ENCODE data around the gene FCHSD2. TPM values are rescaled to one million over a fixed set of nuclear protein-coding genes. Genes with fewer than 3 reads are reported as not detected.
A peak's percentile ranks its signal among the peaks of the same experiment; 100 is the strongest.

The FCHSD2 gene
- total and polyA plus RNA-seq, 2 experiments from 2014 or later: 9.1 to 19.8 TPM

GRCh38 chr11:72831521-72832300 is 310.4 kb downstream of the FCHSD2 start:
- no peaks in the 10 kb centered on the region for H3K4me1 ChIP-seq (ENCODE audit: insufficient read depth)
- H3K27me3 ChIP-seq (replicated peaks; ENCODE audit: insufficient read depth): no peaks in the 10 kb centered on the region
- TF ChIP-seq EZH2phosphoT487 (IDR thresholded peaks at IDR 0.05; ENCODE audit: insufficient read depth, low read depth) (no peak), EZH2 (IDR thresholded peaks at IDR 0.05; ENCODE audit: insufficient read depth, poor library complexity, severe bottlenecking) (no peak)
- H3K36me3 ChIP-seq (ENCODE audit: low read depth): peaks cover under 1% of the 10 kb centered on the region; the same call in 1 of the 2 replicates
- H3F3A ChIP-seq (ENCODE audit: insufficient read depth): no peaks in the 10 kb centered on the region
- no peak overlapping the region for H3K4me2 ChIP-seq (ENCODE audit: unreplicated experiment)
- no peak overlapping the region for H3K27ac ChIP-seq
- peak; percentile 89 for DNase-seq
- H3K9me2 ChIP-seq (ENCODE audit: insufficient read depth): no peaks in the 10 kb centered on the region
- H3K9me3 ChIP-seq (ENCODE audit: low read depth): no peaks in the 10 kb centered on the region
- no peak overlapping the region for H3K4me3 ChIP-seq
- H3K9ac ChIP-seq: no peak overlapping the region
- H4K20me1 ChIP-seq (ENCODE audit: insufficient read depth): no peaks in the 10 kb centered on the region
- in situ Hi-C loops (cut with MboI): loop anchor here (10.0 to 25.0 kb wide), 2 partner anchors 343 to 456 kb away; no protein-coding TSS in a partner anchor
- H2AFZ ChIP-seq: no peak overlapping the region
- H3K79me2 ChIP-seq (ENCODE audit: insufficient read depth): no peaks in the 10 kb centered on the region
- 41 to 44% methylated on average over 13 of the region's 13 CpGs for WGBS, 2 experiments (ENCODE audit: low coverage in 1 of 2, low lambda C conversion rate in 2 of 2, missing lambda C conversion rate in 2 of 2)

- Histone ChIP-seq H3K9ac (no peak overlapping the region), H3K9me2 (ENCODE audit: insufficient read depth) (no peaks in the 10 kb centered on the region), H3K27ac (no peak overlapping the region), H3K79me2 (ENCODE audit: insufficient read depth) (no peaks in the 10 kb centered on the region), H3K9me3 (ENCODE audit: low read depth) (no peaks in the 10 kb centered on the region), H2AFZ (no peak overlapping the region), H3K36me3 (ENCODE audit: low read depth) (no peaks in the 10 kb centered on the region), H3K4me1 (ENCODE audit: insufficient read depth) (no peaks in the 10 kb centered on the region), H3F3A (ENCODE audit: insufficient read depth) (no peaks in the 10 kb centered on the region), H3K4me2 (ENCODE audit: unreplicated experiment) (no peak overlapping the region), H4K20me1 (ENCODE audit: insufficient read depth) (no peaks in the 10 kb centered on the region), H3K4me3 (no peak overlapping the region), H3K27me3 (replicated peaks; ENCODE audit: insufficient read depth) (no peaks in the 10 kb centered on the region)
- no peak for DNase-seq
- WGBS, 2 experiments (ENCODE audit: low coverage in 1 of 2, low lambda C conversion rate in 2 of 2, missing lambda C conversion rate in 2 of 2): 90 to 95% methylated on average over 5 of the region's 5 CpGs
- in situ Hi-C loops (cut with MboI): loop anchor here (10.0 to 25.0 kb wide), 2 partner anchors 345 to 457 kb away; no protein-coding TSS in a partner anchor
- TF ChIP-seq EZH2phosphoT487 (IDR thresholded peaks at IDR 0.05; ENCODE audit: insufficient read depth, low read depth): no peak
- TF ChIP-seq EZH2 (IDR thresholded peaks at IDR 0.05; ENCODE audit: insufficient read depth, poor library complexity, severe bottlenecking): no peak
Measured at GRCh38 chr11:72829884-72830533, 312.1 kb downstream of the FCHSD2 start.

GRCh38 chr11:72829178-72829577 is 312.9 kb downstream of the FCHSD2 start:
- Histone ChIP-seq H3K36me3 (ENCODE audit: low read depth) (no peaks in the 10 kb centered on the region), H3K4me1 (ENCODE audit: insufficient read depth) (no peaks in the 10 kb centered on the region), H2AFZ (no peak overlapping the region), H4K20me1 (ENCODE audit: insufficient read depth) (no peaks in the 10 kb centered on the region), H3K27ac (no peak overlapping the region), H3K4me3 (no peak overlapping the region), H3K27me3 (replicated peaks; ENCODE audit: insufficient read depth) (no peaks in the 10 kb centered on the region), H3F3A (ENCODE audit: insufficient read depth) (no peaks in the 10 kb centered on the region), H3K9me3 (ENCODE audit: low read depth) (no peaks in the 10 kb centered on the region), H3K9me2 (ENCODE audit: insufficient read depth) (no peaks in the 10 kb centered on the region), H3K4me2 (ENCODE audit: unreplicated experiment) (no peak overlapping the region), H3K79me2 (ENCODE audit: insufficient read depth) (no peaks in the 10 kb centered on the region), H3K9ac (no peak overlapping the region)
- in situ Hi-C loops (cut with MboI): loop anchor here (25.0 kb wide), 1 partner anchor 458 kb away; no protein-coding TSS in a partner anchor
- no peak for TF ChIP-seq EZH2 (IDR thresholded peaks at IDR 0.05; ENCODE audit: insufficient read depth, poor library complexity, severe bottlenecking)
- WGBS, 2 experiments (ENCODE audit: low coverage in 1 of 2, low lambda C conversion rate in 2 of 2, missing lambda C conversion rate in 2 of 2): 92 to 94% methylated on average over 13 of the region's 13 CpGs
- no peak for DNase-seq

- no peaks in the 10 kb centered on the region for H3K36me3 ChIP-seq (ENCODE audit: low read depth)
- no peak overlapping the region for H3K27ac ChIP-seq
- H3K27me3 ChIP-seq (replicated peaks; ENCODE audit: insufficient read depth): no peaks in the 10 kb centered on the region
- H3K79me2 ChIP-seq (ENCODE audit: insufficient read depth): no peaks in the 10 kb centered on the region
- DNase-seq: no peak
- no peaks in the 10 kb centered on the region for H3K9me2 ChIP-seq (ENCODE audit: insufficient read depth)
- H3K4me1 ChIP-seq (ENCODE audit: insufficient read depth): no peaks in the 10 kb centered on the region
- H3K9ac ChIP-seq: no peak overlapping the region
- H3K4me3 ChIP-seq: no peak overlapping the region
- H2AFZ ChIP-seq: no peak overlapping the region
- TF ChIP-seq EZH2phosphoT487 (IDR thresholded peaks at IDR 0.05; ENCODE audit: insufficient read depth, low read depth): no peak
- no peak for TF ChIP-seq EZH2 (IDR thresholded peaks at IDR 0.05; ENCODE audit: insufficient read depth, poor library complexity, severe bottlenecking)
- H4K20me1 ChIP-seq (ENCODE audit: insufficient read depth): no peaks in the 10 kb centered on the region
- in situ Hi-C loops (cut with MboI): loop anchor here (25.0 kb wide), 1 partner anchor 459 kb away; no protein-coding TSS in a partner anchor
- H3K4me2 ChIP-seq (ENCODE audit: unreplicated experiment): no peak overlapping the region
- no peaks in the 10 kb centered on the region for H3K9me3 ChIP-seq (ENCODE audit: low read depth)
- H3F3A ChIP-seq (ENCODE audit: insufficient read depth): no peaks in the 10 kb centered on the region
- 78 to 85% methylated on average over 7 of the region's 7 CpGs for WGBS, 2 experiments (ENCODE audit: low coverage in 1 of 2, low lambda C conversion rate in 2 of 2, missing lambda C conversion rate in 2 of 2)
Measured at GRCh38 chr11:72828692-72829101, 313.4 kb downstream of the FCHSD2 start.

All from GM23248 (cell line).